ENCODE data around the gene UGT1A4. TPM values are rescaled to one million over a fixed set of nuclear protein-coding genes. Genes with fewer than 3 reads are reported as not detected.

Gene UGT1A4
- polyA plus RNA-seq, 3 donors, result not detected

- Mint-ChIP-seq H3K4me1 (peaks cover 2% of the 10 kb centered on the region), H3K27me3 (ENCODE audit: low read depth in 3 of 3) (peaks cover 0 to 4% (median 0%) of the 10 kb centered on the region in 3 donors), H3K36me3 (no peaks in the 10 kb centered on the region), H3K27ac (no peak overlapping the region), H3K9me3 (no peaks in the 10 kb centered on the region), H3K4me3 (no peak overlapping the region)
- H4K20me1 ChIP-seq (ENCODE audit: insufficient read depth, low read length), result no peaks in the 10 kb centered on the region
- H3K4me1 ChIP-seq (ENCODE audit: control insufficient read depth in 1 of 2, insufficient read depth in 2 of 2, low read length in 2 of 2), result no peaks in the 10 kb centered on the region
- 90% methylated on average over 4 of the region's 4 CpGs for WGBS (ENCODE audit: insufficient coverage)
- H3K27ac ChIP-seq (ENCODE audit: low read depth in 1 of 2, low read length in 2 of 2), result no peak overlapping the region
- no peaks in the 10 kb centered on the region for H3K9me3 ChIP-seq (replicated peaks in 1 of 2; ENCODE audit: control insufficient read depth in 1 of 2, insufficient read depth in 1 of 2, low read length in 2 of 2)
- no peak overlapping the region for H3K9ac ChIP-seq (ENCODE audit: insufficient read depth, low read length, poor library complexity, severe bottlenecking)
- no peaks in the 10 kb centered on the region for H3K27me3 ChIP-seq (ENCODE audit: control insufficient read depth in 2 of 2, insufficient read depth in 2 of 2, low read length in 2 of 2)
- TF ChIP-seq CTCF (IDR thresholded peaks at IDR 0.05), result no peak
- no peaks in the 10 kb centered on the region for H3K36me3 ChIP-seq (replicated peaks in 1 of 2; ENCODE audit: control insufficient read depth in 1 of 2, insufficient read depth in 2 of 2, low read length in 2 of 2)
- H3K79me2 ChIP-seq (ENCODE audit: insufficient read depth, low read length), result no peaks in the 10 kb centered on the region
- no peak overlapping the region for H3K4me3 ChIP-seq (replicated peaks in 1 of 3; ENCODE audit: low read depth in 2 of 3, low read length in 3 of 3)
- intact Hi-C loops (cut with micrococcal nuclease), result no loop called here
- H2AFZ ChIP-seq (ENCODE audit: insufficient read depth, low read depth, low read length, poor library complexity, severe bottlenecking), result no peak overlapping the region
- H3K4me2 ChIP-seq (replicated peaks; ENCODE audit: extremely low read depth, low read length, poor library complexity, severe bottlenecking), result no peak overlapping the region
- no peak for DNase-seq
These were observed 38.0 kb upstream of the UGT1A4 start for GRCh38 chr2:233680361-233681045.

- Mint-ChIP-seq H3K27ac (no peak within 1 kb of the TSS), H3K27me3 (ENCODE audit: low read depth in 3 of 3) (peaks cover 0 to 4% (median 0%) of the 10 kb centered on the region in 3 donors), H3K36me3 (no peaks in the 10 kb centered on the region), H3K4me3 (no peak within 1 kb of the TSS), H3K9me3 (peaks cover 0 to 3% (median 0%) of the 10 kb centered on the region in 7 donors), H3K4me1 (peaks cover 2% of the 10 kb centered on the region)
- no peak within 1 kb of the TSS for H3K4me3 ChIP-seq (replicated peaks in 1 of 3; ENCODE audit: low read depth in 2 of 3, low read length in 3 of 3)
- H3K36me3 ChIP-seq (replicated peaks in 1 of 2; ENCODE audit: control insufficient read depth in 1 of 2, insufficient read depth in 2 of 2, low read length in 2 of 2), result no peaks in the 10 kb centered on the region
- H3K27me3 ChIP-seq (ENCODE audit: control insufficient read depth in 2 of 2, insufficient read depth in 2 of 2, low read length in 2 of 2), result no peaks in the 10 kb centered on the region
- H3K9ac ChIP-seq (ENCODE audit: insufficient read depth, low read length, poor library complexity, severe bottlenecking), result no peak within 1 kb of the TSS
- no peak within 1 kb of the TSS for H3K27ac ChIP-seq (ENCODE audit: low read depth in 1 of 2, low read length in 2 of 2)
- no peak for DNase-seq
- H4K20me1 ChIP-seq (ENCODE audit: insufficient read depth, low read length), result no peaks in the 10 kb centered on the region
- no peaks in the 10 kb centered on the region for H3K4me1 ChIP-seq (ENCODE audit: control insufficient read depth in 1 of 2, insufficient read depth in 2 of 2, low read length in 2 of 2)
- H3K9me3 ChIP-seq (replicated peaks in 1 of 2; ENCODE audit: control insufficient read depth in 1 of 2, insufficient read depth in 1 of 2, low read length in 2 of 2), result no peaks in the 10 kb centered on the region
- intact Hi-C loops (cut with micrococcal nuclease), result no loop called here
- no peak within 1 kb of the TSS for H2AFZ ChIP-seq (ENCODE audit: insufficient read depth, low read depth, low read length, poor library complexity, severe bottlenecking)
- TF ChIP-seq CTCF (IDR thresholded peaks at IDR 0.05), result no peak
- no peak within 1 kb of the TSS for H3K4me2 ChIP-seq (replicated peaks; ENCODE audit: extremely low read depth, low read length, poor library complexity, severe bottlenecking)
- WGBS (ENCODE audit: insufficient coverage), result 90% methylated on average over 3 of the region's 5 CpGs
- no peaks in the 10 kb centered on the region for H3K79me2 ChIP-seq (ENCODE audit: insufficient read depth, low read length)
These were observed 36.9 kb upstream of the UGT1A4 start, which contains the start of gene UGT1A7 for GRCh38 chr2:233681521-233682099. Gene UGT1A7 (plus strand): TSS chr2:233681901. CDS start chr2:233681938, 37 bp downstream.

Measured in CD14-positive monocyte (primary cell).